ENCODE results near the gene ANKRD17. TPM values are rescaled to one million over a fixed set of nuclear protein-coding genes. Genes with fewer than 3 reads are reported as not detected.

ANKRD17 gene
- total and polyA plus RNA-seq, 5 donors from 2014 or later = 6.9 to 63.4 (median 9.9) TPM

DNA sequence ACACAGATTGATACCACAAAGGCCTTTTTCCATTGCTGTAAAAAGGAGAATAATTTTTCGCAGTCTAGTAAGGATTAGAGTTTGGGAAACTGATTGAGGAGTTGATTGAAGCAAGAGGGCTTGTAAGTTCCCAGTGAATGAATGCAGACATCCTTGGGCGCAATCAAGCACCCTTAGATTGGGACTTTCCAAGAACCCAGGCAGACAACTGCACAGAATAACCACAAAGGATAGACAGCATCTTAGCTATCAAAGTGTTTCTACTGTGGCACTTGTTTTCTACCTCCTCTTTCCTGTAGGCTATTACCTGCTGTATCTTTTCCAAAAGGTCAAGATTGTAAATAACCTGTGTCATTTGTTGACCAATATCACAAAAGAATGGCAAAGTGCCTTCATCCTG is 191.7 kb downstream of the ANKRD17 start:
- DNase-seq = peak in 2 of 3 donors; percentile 13 to 38
- Histone ChIP-seq H3K27ac (ENCODE audit: insufficient read depth, low read length, poor library complexity, severe bottlenecking) (peak overlapping the region; percentile 99), H3K27me3 (ENCODE audit: control insufficient read depth, insufficient read depth, low read length) (no peaks in the 10 kb centered on the region), H3K4me3 (ENCODE audit: low read depth, low read length) (peak overlapping the region; percentile 8), H3K9me3 (ENCODE audit: control insufficient read depth in 2 of 2, low read length in 2 of 2) (no peaks in the 10 kb centered on the region), H3K4me1 (ENCODE audit: control insufficient read depth, insufficient read depth, low read length, poor library complexity, severe bottlenecking) (peaks cover 33% of the 10 kb centered on the region), H3K36me3 (ENCODE audit: control insufficient read depth, insufficient read depth, low read length) (peaks cover 16% of the 10 kb centered on the region)
- no peak for ATAC-seq (ENCODE audit: low read depth in 2 of 2)
- Mint-ChIP-seq H3K4me3 (peak overlapping the region in 3 of 4 donors; percentile 53 to 84 (median 61)), H3K36me3 (peaks cover 16% of the 10 kb centered on the region), H3K4me1 (peaks cover 34 to 60% (median 46%) of the 10 kb centered on the region in 4 donors), H3K27me3 (no peaks in the 10 kb centered on the region), H3K9me3 (no peaks in the 10 kb centered on the region), H3K27ac (peak overlapping the region; percentile 74 to 100 (median 93))

DNA sequence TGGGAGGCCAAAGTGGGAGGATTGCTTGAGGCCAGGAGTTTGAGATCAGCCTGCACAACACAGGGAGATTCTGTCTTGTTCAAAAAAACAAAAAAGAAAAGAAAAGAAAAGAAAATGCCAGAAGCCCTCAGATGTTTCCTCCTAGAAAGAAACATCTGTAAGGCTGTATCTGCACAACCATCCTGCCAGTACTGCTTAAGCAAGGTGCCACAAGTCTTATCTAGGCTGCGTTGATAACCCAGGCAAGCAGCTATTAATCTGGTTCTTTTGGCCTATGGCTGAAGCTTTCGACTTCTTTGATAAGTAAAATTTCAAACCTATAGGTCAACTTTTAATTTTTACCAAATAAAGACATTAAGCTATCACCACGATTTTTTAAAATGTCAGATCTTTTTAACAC is 192.2 kb downstream of the ANKRD17 start:
- H3K27me3 ChIP-seq (ENCODE audit: control insufficient read depth, insufficient read depth, low read length) = no peaks in the 10 kb centered on the region
- H3K36me3 Mint-ChIP-seq = peaks cover 20% of the 10 kb centered on the region
- no peak overlapping the region for H3K4me3 ChIP-seq (ENCODE audit: low read depth, low read length)
- ATAC-seq (ENCODE audit: low read depth in 2 of 2) (no peak), DNase-seq (no peak)
- peaks cover 33% of the 10 kb centered on the region for H3K4me1 ChIP-seq (ENCODE audit: control insufficient read depth, insufficient read depth, low read length, poor library complexity, severe bottlenecking)
- H3K27ac Mint-ChIP-seq = peak overlapping the region; percentile 72 to 100 (median 87)
- H3K9me3 ChIP-seq (ENCODE audit: control insufficient read depth in 2 of 2, low read length in 2 of 2) = no peaks in the 10 kb centered on the region
- no peaks in the 10 kb centered on the region for H3K27me3 Mint-ChIP-seq
- H3K9me3 Mint-ChIP-seq = no peaks in the 10 kb centered on the region
- peak overlapping the region; percentile 38 to 65 (median 59) for H3K4me3 Mint-ChIP-seq
- peaks cover 20% of the 10 kb centered on the region for H3K36me3 ChIP-seq (ENCODE audit: control insufficient read depth, insufficient read depth, low read length)
- peak overlapping the region; percentile 99 for H3K27ac ChIP-seq (ENCODE audit: insufficient read depth, low read length, poor library complexity, severe bottlenecking)
- peaks cover 34 to 60% (median 46%) of the 10 kb centered on the region in 4 donors for H3K4me1 Mint-ChIP-seq

DNA sequence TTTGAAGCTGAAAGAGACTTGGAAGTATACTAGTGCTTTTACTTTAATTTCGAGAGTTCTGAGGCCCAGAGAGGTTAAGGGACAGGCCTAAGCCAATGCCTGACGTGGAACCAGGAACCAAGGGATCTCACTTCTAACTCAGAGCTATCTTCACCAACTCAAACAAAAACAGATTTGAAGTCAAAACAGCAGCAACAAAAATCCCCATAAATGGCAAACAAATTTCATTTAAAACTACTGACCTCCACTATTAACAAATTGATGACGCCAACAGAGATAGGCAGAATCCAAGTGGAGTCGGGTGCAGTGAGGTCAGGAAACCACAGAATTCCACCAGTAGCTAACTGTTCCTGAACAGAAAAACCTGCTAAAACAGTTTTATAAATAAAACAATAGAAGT is 194.1 kb downstream of the ANKRD17 start:
- Mint-ChIP-seq H3K4me1 (peaks cover 34 to 55% (median 43%) of the 10 kb centered on the region in 4 donors), H3K36me3 (peaks cover 31% of the 10 kb centered on the region), H3K4me3 (peak overlapping the region in 2 of 4 donors; percentile 19 to 61), H3K27ac (peak overlapping the region; percentile 20 to 74 (median 55)), H3K27me3 (no peaks in the 10 kb centered on the region), H3K9me3 (no peaks in the 10 kb centered on the region)
- Histone ChIP-seq H3K36me3 (ENCODE audit: control insufficient read depth, insufficient read depth, low read length) (peaks cover 38% of the 10 kb centered on the region), H3K9me3 (ENCODE audit: control insufficient read depth in 2 of 2, low read length in 2 of 2) (no peaks in the 10 kb centered on the region), H3K4me3 (ENCODE audit: low read depth, low read length) (no peak overlapping the region), H3K27ac (ENCODE audit: insufficient read depth, low read length, poor library complexity, severe bottlenecking) (no peak overlapping the region), H3K27me3 (ENCODE audit: control insufficient read depth, insufficient read depth, low read length) (no peaks in the 10 kb centered on the region), H3K4me1 (ENCODE audit: control insufficient read depth, insufficient read depth, low read length, poor library complexity, severe bottlenecking) (peaks cover 25% of the 10 kb centered on the region)
- ATAC-seq (ENCODE audit: low read depth in 2 of 2) (no peak), DNase-seq (no peak)

DNA sequence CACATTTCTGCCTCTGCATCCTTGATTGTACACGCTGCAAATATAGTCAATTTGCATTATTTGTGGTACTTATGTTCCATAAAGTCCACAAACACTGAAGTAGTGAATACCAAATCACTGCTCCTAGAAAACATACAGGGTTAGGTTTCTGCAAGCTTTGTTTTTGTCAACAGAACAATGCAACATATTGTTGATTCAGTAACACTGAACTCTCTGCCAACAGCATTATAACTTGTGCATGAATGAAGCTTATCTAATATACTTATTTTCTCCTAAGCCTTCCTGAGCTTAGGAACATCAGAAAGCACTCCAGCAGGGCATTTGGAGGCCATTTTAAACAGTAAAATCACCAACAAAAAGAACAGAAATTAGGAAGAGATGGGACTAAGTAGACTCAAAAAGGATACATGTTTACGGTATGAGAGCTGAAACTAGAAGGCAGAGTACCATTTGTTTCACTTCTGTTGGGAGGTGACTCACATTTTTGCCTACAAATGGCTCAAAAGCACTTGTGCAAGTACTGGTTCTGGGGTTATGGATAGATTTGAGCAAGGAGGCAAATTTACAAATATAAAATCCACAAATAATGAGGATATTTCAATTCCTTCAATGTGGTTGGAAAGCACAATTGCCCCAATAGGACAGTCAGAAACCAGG is 203.2 kb downstream of the ANKRD17 start:
- ATAC-seq (ENCODE audit: low read depth in 2 of 2) = no peak
- no peaks in the 10 kb centered on the region for H3K27me3 Mint-ChIP-seq
- H3K4me3 Mint-ChIP-seq = no peak overlapping the region
- Histone ChIP-seq H3K27ac (ENCODE audit: insufficient read depth, low read length, poor library complexity, severe bottlenecking) (no peak overlapping the region), H3K36me3 (ENCODE audit: control insufficient read depth, insufficient read depth, low read length) (peaks cover 57% of the 10 kb centered on the region), H3K4me1 (ENCODE audit: control insufficient read depth, insufficient read depth, low read length, poor library complexity, severe bottlenecking) (no peaks in the 10 kb centered on the region), H3K27me3 (ENCODE audit: control insufficient read depth, insufficient read depth, low read length) (no peaks in the 10 kb centered on the region), H3K4me3 (ENCODE audit: low read depth, low read length) (no peak overlapping the region), H3K9me3 (ENCODE audit: control insufficient read depth in 2 of 2, low read length in 2 of 2) (no peaks in the 10 kb centered on the region)
- H3K27ac Mint-ChIP-seq = peak overlapping the region in 2 of 3 donors; percentile 47 to 78
- H3K4me1 Mint-ChIP-seq = peaks cover 0 to 7% (median 1%) of the 10 kb centered on the region in 4 donors
- peaks cover 47% of the 10 kb centered on the region for H3K36me3 Mint-ChIP-seq
- no peak for DNase-seq
- H3K9me3 Mint-ChIP-seq = no peaks in the 10 kb centered on the region

DNA sequence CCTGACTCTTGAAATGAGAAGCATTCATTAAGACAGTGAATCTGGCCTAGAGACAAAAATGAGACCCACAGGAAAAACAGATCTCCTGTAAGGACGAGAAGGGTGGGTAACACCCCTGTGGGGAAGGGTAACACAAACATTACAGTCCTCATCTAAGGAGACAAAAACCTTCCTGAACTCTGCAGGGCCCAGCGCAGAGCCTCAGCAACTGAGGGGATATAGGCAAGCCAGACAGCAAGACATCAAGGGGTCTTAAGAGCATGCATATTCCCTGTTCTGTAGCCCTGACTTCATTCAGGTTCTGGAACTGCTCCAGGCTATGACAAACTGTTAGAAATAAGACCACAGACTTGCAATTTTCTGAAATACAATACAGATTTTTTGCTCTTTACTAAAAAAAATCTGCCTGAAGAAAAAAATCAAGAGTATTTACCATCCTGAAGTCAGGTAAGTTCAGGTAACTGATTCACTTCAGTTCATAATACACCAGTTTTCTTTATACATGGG is 204.6 kb downstream of the ANKRD17 start:
- H3K4me1 ChIP-seq (ENCODE audit: control insufficient read depth, insufficient read depth, low read length, poor library complexity, severe bottlenecking) = no peaks in the 10 kb centered on the region
- H3K27me3 Mint-ChIP-seq = no peaks in the 10 kb centered on the region
- no peaks in the 10 kb centered on the region for H3K27me3 ChIP-seq (ENCODE audit: control insufficient read depth, insufficient read depth, low read length)
- ATAC-seq (ENCODE audit: low read depth in 2 of 2) = no peak
- no peaks in the 10 kb centered on the region for H3K9me3 Mint-ChIP-seq
- no peak overlapping the region for H3K4me3 Mint-ChIP-seq
- no peak overlapping the region for H3K4me3 ChIP-seq (ENCODE audit: low read depth, low read length)
- H3K36me3 Mint-ChIP-seq = peaks cover 35% of the 10 kb centered on the region
- no peak for DNase-seq
- peaks cover 0 to 7% (median 1%) of the 10 kb centered on the region in 4 donors for H3K4me1 Mint-ChIP-seq
- no peak overlapping the region for H3K27ac ChIP-seq (ENCODE audit: insufficient read depth, low read length, poor library complexity, severe bottlenecking)
- peak overlapping the region in 1 of 3 donors; percentile 78 for H3K27ac Mint-ChIP-seq
- H3K36me3 ChIP-seq (ENCODE audit: control insufficient read depth, insufficient read depth, low read length) = peaks cover 44% of the 10 kb centered on the region
- no peaks in the 10 kb centered on the region for H3K9me3 ChIP-seq (ENCODE audit: control insufficient read depth in 2 of 2, low read length in 2 of 2)

DNA sequence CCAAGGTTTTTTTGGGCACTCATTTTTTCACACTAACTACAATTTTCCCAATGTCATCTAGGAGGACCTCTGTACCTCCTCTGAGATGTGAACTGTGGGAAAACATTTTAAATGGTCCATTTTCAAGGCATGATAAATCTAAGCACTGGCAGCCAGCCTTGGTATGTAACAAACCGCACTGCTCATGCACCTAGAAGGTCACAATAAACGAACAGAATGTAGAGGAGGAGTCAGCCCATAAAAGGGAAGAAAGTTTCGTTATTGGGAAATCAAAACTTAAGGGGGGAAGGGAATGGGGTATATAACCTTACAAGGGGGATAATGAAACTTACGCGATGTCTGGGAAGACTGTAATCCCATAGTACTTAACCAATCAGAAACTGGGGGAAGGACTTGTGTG is 205.5 kb downstream of the ANKRD17 start:
- H3K27ac ChIP-seq (ENCODE audit: insufficient read depth, low read length, poor library complexity, severe bottlenecking) = no peak overlapping the region
- Mint-ChIP-seq H3K4me3 (no peak overlapping the region), H3K27ac (peak overlapping the region in 1 of 3 donors; percentile 61), H3K9me3 (no peaks in the 10 kb centered on the region), H3K36me3 (peaks cover 28% of the 10 kb centered on the region), H3K4me1 (peaks cover 0 to 7% (median 1%) of the 10 kb centered on the region in 4 donors), H3K27me3 (no peaks in the 10 kb centered on the region)
- H3K4me3 ChIP-seq (ENCODE audit: low read depth, low read length) = no peak overlapping the region
- H3K36me3 ChIP-seq (ENCODE audit: control insufficient read depth, insufficient read depth, low read length) = peaks cover 34% of the 10 kb centered on the region
- H3K4me1 ChIP-seq (ENCODE audit: control insufficient read depth, insufficient read depth, low read length, poor library complexity, severe bottlenecking) = no peaks in the 10 kb centered on the region
- ATAC-seq (ENCODE audit: low read depth in 2 of 2) (no peak), DNase-seq (no peak)
- no peaks in the 10 kb centered on the region for H3K27me3 ChIP-seq (ENCODE audit: control insufficient read depth, insufficient read depth, low read length)
- H3K9me3 ChIP-seq (ENCODE audit: control insufficient read depth in 2 of 2, low read length in 2 of 2) = no peaks in the 10 kb centered on the region

DNA sequence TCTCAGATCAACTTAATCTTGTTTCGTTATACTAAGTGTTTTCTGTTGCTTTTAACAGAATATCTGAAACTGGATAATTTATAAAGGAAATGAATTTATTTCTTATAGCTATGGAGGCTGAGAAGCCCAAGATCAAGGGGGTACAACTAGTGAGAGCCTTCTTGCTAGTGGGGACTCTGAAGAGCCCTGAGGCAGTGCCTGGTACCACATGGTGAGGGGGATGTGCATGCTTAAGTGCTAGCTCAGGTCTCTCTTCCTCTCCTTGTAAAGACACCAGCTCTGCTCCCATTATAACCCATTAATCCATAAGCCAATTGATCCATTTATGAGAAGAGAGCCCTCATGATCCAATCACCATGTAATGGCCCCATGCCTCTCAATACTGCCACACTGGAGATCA is 207.0 kb downstream of the ANKRD17 start:
- peaks cover 24% of the 10 kb centered on the region for H3K36me3 Mint-ChIP-seq
- H3K27me3 Mint-ChIP-seq = no peaks in the 10 kb centered on the region
- H3K9me3 Mint-ChIP-seq = no peaks in the 10 kb centered on the region
- peaks cover 0 to 7% (median 1%) of the 10 kb centered on the region in 4 donors for H3K4me1 Mint-ChIP-seq
- no peaks in the 10 kb centered on the region for H3K4me1 ChIP-seq (ENCODE audit: control insufficient read depth, insufficient read depth, low read length, poor library complexity, severe bottlenecking)
- H3K36me3 ChIP-seq (ENCODE audit: control insufficient read depth, insufficient read depth, low read length) = peaks cover 20% of the 10 kb centered on the region
- no peak overlapping the region for H3K4me3 ChIP-seq (ENCODE audit: low read depth, low read length)
- ATAC-seq (ENCODE audit: low read depth in 2 of 2) = no peak
- DNase-seq = no peak
- H3K9me3 ChIP-seq (ENCODE audit: control insufficient read depth in 2 of 2, low read length in 2 of 2) = no peaks in the 10 kb centered on the region
- H3K27ac Mint-ChIP-seq = no peak overlapping the region
- H3K4me3 Mint-ChIP-seq = no peak overlapping the region
- no peaks in the 10 kb centered on the region for H3K27me3 ChIP-seq (ENCODE audit: control insufficient read depth, insufficient read depth, low read length)
- no peak overlapping the region for H3K27ac ChIP-seq (ENCODE audit: insufficient read depth, low read length, poor library complexity, severe bottlenecking)

DNA sequence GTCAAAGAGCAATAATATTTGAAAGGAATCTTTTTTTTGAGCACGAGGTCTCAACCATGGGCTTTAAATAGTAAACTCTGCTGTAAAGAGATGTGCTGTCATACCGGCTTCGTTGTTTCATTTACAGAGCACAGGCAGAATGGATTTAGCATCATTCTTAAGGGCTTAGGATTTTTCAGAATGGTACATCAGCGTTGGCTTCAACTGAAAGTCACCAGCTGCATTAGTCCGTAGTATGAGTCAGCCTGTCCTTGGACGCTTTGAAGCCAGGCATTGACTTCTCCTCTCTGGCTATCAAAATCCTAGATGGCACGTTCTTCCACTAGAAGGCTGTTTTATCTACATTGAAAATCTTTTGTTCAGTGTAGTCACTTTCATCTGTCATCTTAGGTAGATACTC is 212.7 kb downstream of the ANKRD17 start:
- H3K36me3 ChIP-seq (ENCODE audit: control insufficient read depth, insufficient read depth, low read length) = no peaks in the 10 kb centered on the region
- no peaks in the 10 kb centered on the region for H3K9me3 ChIP-seq (ENCODE audit: control insufficient read depth in 2 of 2, low read length in 2 of 2)
- H3K9me3 Mint-ChIP-seq = no peaks in the 10 kb centered on the region
- no peaks in the 10 kb centered on the region for H3K27me3 Mint-ChIP-seq
- no peak overlapping the region for H3K4me3 Mint-ChIP-seq
- H3K27ac Mint-ChIP-seq = no peak overlapping the region
- H3K4me1 Mint-ChIP-seq = no peaks in the 10 kb centered on the region
- H3K4me1 ChIP-seq (ENCODE audit: control insufficient read depth, insufficient read depth, low read length, poor library complexity, severe bottlenecking) = no peaks in the 10 kb centered on the region
- DNase-seq = no peak
- no peak for ATAC-seq (ENCODE audit: low read depth in 2 of 2)
- no peak overlapping the region for H3K27ac ChIP-seq (ENCODE audit: insufficient read depth, low read length, poor library complexity, severe bottlenecking)
- no peak overlapping the region for H3K4me3 ChIP-seq (ENCODE audit: low read depth, low read length)
- peaks cover 3% of the 10 kb centered on the region for H3K36me3 Mint-ChIP-seq
- H3K27me3 ChIP-seq (ENCODE audit: control insufficient read depth, insufficient read depth, low read length) = no peaks in the 10 kb centered on the region

Measured in CD4-positive, CD25-positive, alpha-beta regulatory T cell (primary cell).